NCI-H526 (cell line): ENCODE measurements around the gene INO80.

Source experiments
- DNase-seq, 2 experiments: peaks; one replicate each; lab custom pipeline; 2025; lab: John Stamatoyannopoulos, UW

Gene INO80

GRCh38 chr15:41043276-41043951 lies 72.7 kb downstream of the INO80 start:
- peak; percentile 23 to 58 for DNase-seq

- DNase-seq, result peak in 1 of 2 experiments; percentile 3
Measured at GRCh38 chr15:41042851-41043250, 73.2 kb downstream of the INO80 start.

GRCh38 chr15:41039121-41039520 lies 77.0 kb downstream of the INO80 start:
- DNase-seq, result no peak

GRCh38 chr15:41032079-41032328 lies 84.1 kb downstream of the INO80 start:
- DNase-seq, result no peak

- no peak for DNase-seq
Measured at GRCh38 chr15:41031232-41032078, 84.6 kb downstream of the INO80 start.

- DNase-seq, result no peak
Measured at GRCh38 chr15:41028853-41029252, 87.2 kb downstream of the INO80 start.

- DNase-seq, result no peak
Measured at GRCh38 chr15:41025393-41025792, 90.7 kb downstream of the INO80 start.

- DNase-seq, result no peak
Measured at GRCh38 chr15:41024885-41025284, 91.2 kb downstream of the INO80 start.

- DNase-seq, result no peak
Measured at GRCh38 chr15:41024131-41024530, 91.9 kb downstream of the INO80 start.

GRCh38 chr15:41022487-41023090 lies 93.5 kb downstream of the INO80 start:
- DNase-seq, result peak in 1 of 2 experiments; percentile 51

GRCh38 chr15:41020829-41021228 lies 95.3 kb downstream of the INO80 start:
- no peak for DNase-seq

GRCh38 chr15:41020311-41020710 lies 95.8 kb downstream of the INO80 start:
- no peak for DNase-seq

GRCh38 chr15:41019174-41019573 lies 96.9 kb downstream of the INO80 start:
- DNase-seq, result no peak

- DNase-seq, result no peak
Measured at GRCh38 chr15:41018534-41018933, 97.5 kb downstream of the INO80 start.

GRCh38 chr15:41017066-41017735 lies 98.9 kb downstream of the INO80 start:
- DNase-seq, result no peak

GRCh38 chr15:41013691-41014414 lies 102.2 kb downstream of the INO80 start:
- DNase-seq, result no peak

GRCh38 chr15:41011055-41011815 lies 104.8 kb downstream of the INO80 start:
- DNase-seq, result no peak

GRCh38 chr15:41010345-41010744 lies 105.7 kb downstream of the INO80 start:
- DNase-seq, result no peak

GRCh38 chr15:41006479-41006878 lies 109.6 kb downstream of the INO80 start:
- no peak for DNase-seq

- no peak for DNase-seq
Measured at GRCh38 chr15:41004490-41004889, 111.6 kb downstream of the INO80 start.

- DNase-seq, result no peak
Measured at GRCh38 chr15:41001524-41002214, 114.4 kb downstream of the INO80 start.
